SK-N-SH (cell line): Measurements from ENCODE around the gene WFDC10A. TPM values are rescaled to one million over a fixed set of nuclear protein-coding genes. Genes with fewer than 3 reads are reported as not detected.

ENCODE experiments used
- CTCF ChIA-PET: fragments of 300-600, 350-600 bp; formaldehyde crosslinking; extraction: SDS; loops from one replicate; lab custom pipeline; 2021; lab: Yijun Ruan, JAX
- POLR2A ChIA-PET: fragments of 350-600 bp; sonication (Branson Sonifier 250); formaldehyde crosslinking; extraction: SDS; loops from one replicate; lab custom pipeline; 2020; ENCODE audit warnings: antibody characterized with exemption, inconsistent platforms; lab: Yijun Ruan, JAX
- DNase-seq: peaks from one replicate; pipeline ENCODE4 v3.0.0; 2012
- H2AFZ ChIP-seq: fragments of 200-600 bp; sonication (generic); 2 replicates; pipeline ENCODE4 v1.8.1; 2016; ENCODE audit warnings: antibody characterized with exemption, mild to moderate bottlenecking, low read depth
- H3F3A ChIP-seq: fragments of 200-600 bp; sonication (generic); replicated peaks from 2 replicates; pipeline ENCODE3; 2016; ENCODE audit warnings: antibody characterized with exemption, mild to moderate bottlenecking; ENCODE audit not compliant: insufficient read depth
- H3K27ac ChIP-seq, 2 experiments: fragments of 200-500 bp in 1 of 2; fragments of 200-600 bp in 1 of 2; sonication (Bioruptor generic) in 1 of 2; sonication (generic), shearing (Covaris generic) in 1 of 2; 2 replicates each; pipeline versions ENCODE4 v1.5.1 to v1.6.1; 2014 to 2016; ENCODE audit warnings: low read depth in 2 of 2, inconsistent platforms in 1 of 2, low read length in 1 of 2, mild to moderate bottlenecking in 1 of 2, mixed read lengths in 1 of 2
- H3K27me3 ChIP-seq: fragments of 200-600 bp; sonication (generic), shearing (Covaris generic); 2 replicates; pipeline ENCODE4 v1.6.1; 2016; ENCODE audit warnings: mixed run types; ENCODE audit not compliant: insufficient read depth
- H3K36me3 ChIP-seq, 2 experiments: fragments of 200-500 bp in 1 of 2; fragments of 200-600 bp in 1 of 2; sonication (Bioruptor generic) in 1 of 2; sonication (generic) in 1 of 2; replicated peaks in 1 of 2; 2 replicates each; pipeline versions ENCODE3 to v1.5.1; 2014 to 2016; ENCODE audit warnings: low read length in 1 of 2, mild to moderate bottlenecking in 1 of 2; ENCODE audit not compliant: insufficient read depth in 2 of 2, control insufficient read depth in 1 of 2
- H3K4me1 ChIP-seq, 2 experiments: fragments of 200-500 bp in 1 of 2; fragments of 200-600 bp in 1 of 2; sonication (Bioruptor generic) in 1 of 2; sonication (generic), shearing (Covaris generic) in 1 of 2; 2 replicates each; pipeline versions ENCODE4 v1.5.1 to v1.6.1; 2014 to 2016; ENCODE audit warnings: low read depth in 1 of 2, low read length in 1 of 2, mixed run types in 1 of 2; ENCODE audit not compliant: insufficient read depth in 2 of 2, control insufficient read depth in 1 of 2
- H3K4me2 ChIP-seq: fragments of 200-600 bp; sonication (generic), shearing (Covaris generic); 2 replicates; pipeline ENCODE4 v1.6.1; 2017; ENCODE audit warnings: mixed run types
- H3K4me3 ChIP-seq, 2 experiments: fragments of 200-500 bp in 1 of 2; fragments of 200-600 bp in 1 of 2; sonication (Bioruptor generic) in 1 of 2; sonication (generic), shearing (Covaris generic) in 1 of 2; 2 replicates each; pipeline versions ENCODE4 v1.5.1 to v1.8.1; 2014 to 2016; ENCODE audit warnings: low read depth in 2 of 2, inconsistent platforms in 1 of 2, low read length in 1 of 2, mild to moderate bottlenecking in 1 of 2, mixed read lengths in 1 of 2, moderate library complexity in 1 of 2
- H3K79me2 ChIP-seq: fragments of 200-600 bp; sonication (generic); 2 replicates; pipeline ENCODE4 v1.8.1; 2017; ENCODE audit warnings: mild to moderate bottlenecking; ENCODE audit not compliant: insufficient read depth
- H3K9ac ChIP-seq: fragments of 200-600 bp; sonication (generic); 2 replicates; pipeline ENCODE4 v1.6.1; 2017; ENCODE audit warnings: mixed run types
- H3K9me2 ChIP-seq: fragments of 200-600 bp; sonication (generic); 2 replicates; pipeline ENCODE4 v1.6.1; 2017; ENCODE audit warnings: mixed run types
- H3K9me3 ChIP-seq: fragments of 200-600 bp; sonication (generic); 2 replicates; pipeline ENCODE4 v1.6.1; 2017; ENCODE audit warnings: mixed run types, mild to moderate bottlenecking, moderate library complexity
- H4K20me1 ChIP-seq: fragments of 200-600 bp; sonication (generic); 2 replicates; pipeline ENCODE4 v1.6.1; 2017; ENCODE audit warnings: mild to moderate bottlenecking, mixed run types; ENCODE audit not compliant: insufficient read depth
- CHD2 ChIP-seq: fragments of 150-350 bp; IDR thresholded peaks from 2 replicates; pipeline ENCODE4 v1.6.1; 2018; ENCODE audit warnings: low read length; ENCODE audit not compliant: partially characterized antibody
- CTCF ChIP-seq: fragments of 200-600 bp; sonication (generic); IDR thresholded peaks from 2 replicates; pipeline ENCODE4 v1.6.1; 2017; ENCODE audit warnings: antibody characterized with exemption, mild to moderate bottlenecking, moderate library complexity
- ELF1 ChIP-seq: IDR thresholded peaks from 2 replicates; pipeline ENCODE4 v1.4.0; 2012
- EP300 ChIP-seq, 2 experiments: IDR thresholded peaks; 2 replicates each; pipeline versions ENCODE4 v1.4.0 to v1.6.1; 2012; ENCODE audit warnings: borderline replicate concordance in 1 of 2, low read depth in 1 of 2, low read length in 1 of 2
- FOXJ3 ChIP-seq: sonication (generic); formaldehyde crosslinking; IDR thresholded peaks from 2 replicates; pipeline ENCODE4 v1.5.1; 2020; ENCODE audit warnings: mild to moderate bottlenecking, missing genetic modification reagents
- GATA2 ChIP-seq: sonication (generic); formaldehyde crosslinking; IDR thresholded peaks from 2 replicates; pipeline ENCODE4 v1.5.0; 2020; ENCODE audit warnings: mild to moderate bottlenecking, missing genetic modification reagents
- JUND ChIP-seq: IDR thresholded peaks from 2 replicates; pipeline ENCODE4 v1.4.0; 2012
- MXI1 ChIP-seq: IDR thresholded peaks from 2 replicates; pipeline ENCODE4 v1.6.1; 2012; ENCODE audit warnings: mild to moderate bottlenecking, low read depth, low read length, improper control_type of control experiment
- NFIC ChIP-seq: IDR thresholded peaks from 2 replicates; pipeline ENCODE4 v1.4.0; 2012; ENCODE audit warnings: borderline replicate concordance
- PBX3 ChIP-seq: IDR thresholded peaks from 2 replicates; pipeline ENCODE4; 2012
- POLR2AphosphoS5 ChIP-seq: IDR thresholded peaks from 2 replicates; pipeline ENCODE4 v1.6.1; 2012; ENCODE audit warnings: low read depth, low read length
- RAD21 ChIP-seq: IDR thresholded peaks from 2 replicates; pipeline ENCODE4 v1.6.1; 2012; ENCODE audit warnings: mild to moderate bottlenecking, low read length
- RCOR1 ChIP-seq: fragments of 150-350 bp; IDR thresholded peaks from 2 replicates; pipeline ENCODE4 v1.6.1; 2017; ENCODE audit warnings: antibody characterized with exemption, low read length
- RFX5 ChIP-seq: IDR thresholded peaks from 2 replicates; pipeline ENCODE4 v1.6.1; 2012; ENCODE audit warnings: mild to moderate bottlenecking, improper control_type of control experiment, low read length
- RXRA ChIP-seq: IDR thresholded peaks from 2 replicates; pipeline ENCODE4 v1.4.0; 2012; ENCODE audit warnings: low read depth, mild to moderate bottlenecking, borderline replicate concordance
- SIN3A ChIP-seq: IDR thresholded peaks from 2 replicates; pipeline ENCODE4 v1.6.1; 2012; ENCODE audit warnings: low read depth, mild to moderate bottlenecking, low read length, moderate library complexity, borderline replicate concordance
- TAF1 ChIP-seq: IDR thresholded peaks from 2 replicates; pipeline ENCODE4 v1.6.1; 2012; ENCODE audit warnings: low read depth, mild to moderate bottlenecking, low read length, moderate library complexity, borderline replicate concordance
- TEAD4 ChIP-seq: IDR thresholded peaks from 2 replicates; pipeline ENCODE4 v1.4.0; 2012; ENCODE audit warnings: mild to moderate bottlenecking, borderline replicate concordance; ENCODE audit not compliant: insufficient read depth
- YY1 ChIP-seq: IDR thresholded peaks from 2 replicates; pipeline ENCODE4 v1.4.0; 2012; ENCODE audit warnings: low read depth, mild to moderate bottlenecking
- ZBTB33 ChIP-seq: IDR thresholded peaks from 2 replicates; pipeline ENCODE4 v1.4.0; 2012; ENCODE audit warnings: low read depth, borderline replicate concordance
- WGBS: methylation state at CpG from one replicate; pipeline ENCODE4 v1.1.6; 2017; ENCODE audit warnings: low lambda C conversion rate; 5-methylcytosine and 5-hydroxymethylcytosine counted together
- polyA plus RNA-seq, 3 experiments: library from polyadenylated mRNA; depleted of rRNA; stranded (reverse); fragments of >200 nt; gene quantifications; 2 replicates each; pipeline ENCODE4 v1.2.3, GENCODE V29; 2012

WFDC10A gene
- polyA plus RNA-seq, 1 of the 3 experiments (the other 2 are of a cell fraction) = not detected

DNA sequence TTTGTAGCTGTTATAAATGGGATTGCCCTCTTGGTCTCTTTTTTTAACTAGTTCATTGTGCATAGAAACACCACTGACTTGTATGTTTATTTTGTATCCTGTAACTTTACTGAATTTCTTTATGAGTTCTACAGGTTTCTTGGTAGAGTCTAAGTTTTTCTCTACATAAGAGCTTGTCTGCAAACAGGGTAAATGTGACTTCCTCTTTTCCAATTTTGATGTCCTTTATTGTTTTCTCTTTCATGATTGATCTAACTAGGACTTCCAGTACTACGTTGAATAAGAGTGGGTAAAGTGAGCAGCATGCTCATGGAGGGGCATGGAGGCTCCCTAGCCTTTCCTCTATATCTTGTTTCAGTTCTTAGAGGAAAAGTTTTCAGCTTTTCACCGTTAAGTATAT is 3.0 kb upstream of the WFDC10A start (continued):
- TF ChIP-seq RAD21 (no peak), GATA2 (CRISPR knock-in tag) (no peak), NFIC (no peak), RCOR1 (no peak)
- TF ChIP-seq, all 33 proteins: peak for 0

DNA sequence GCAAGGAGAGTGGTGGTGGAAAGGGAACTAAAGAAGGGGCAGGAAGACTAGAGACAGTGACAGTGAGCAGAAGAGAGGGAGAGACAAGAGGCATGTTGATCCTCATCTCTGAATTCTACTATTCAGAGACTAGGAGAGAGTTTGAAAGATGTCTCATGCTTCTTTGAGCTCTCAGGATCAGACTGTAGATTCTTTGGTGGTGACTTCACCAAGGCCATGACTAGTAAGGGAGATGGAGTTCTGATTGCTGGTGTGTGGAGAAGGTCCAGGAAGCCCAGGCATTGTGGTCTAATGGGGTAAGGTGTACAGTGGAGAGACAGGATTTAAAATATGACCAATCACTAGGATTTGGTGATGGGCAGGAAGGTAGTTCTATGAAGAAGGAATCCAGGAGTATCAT is 832 bp downstream of the WFDC10A start:
- TF ChIP-seq MXI1 (no peak), CHD2 (no peak), SIN3A (no peak), JUND (no peak), CTCF (no peak), EP300 (IDR thresholded peaks at IDR 0.05; ENCODE audit: borderline replicate concordance in 1 of 2, low read depth in 1 of 2, low read length in 1 of 2) (no peak), FOXJ3 (CRISPR knock-in tag) (no peak), NFIC (no peak), RAD21 (no peak), RFX5 (no peak), RXRA (no peak), TEAD4 (no peak), GATA2 (CRISPR knock-in tag) (no peak)
- TF ChIP-seq, all 33 proteins: peak for 0
- Histone ChIP-seq H3K27ac (no peak overlapping the region), H3K4me2 (no peak overlapping the region), H3K4me1 (no peaks in the 10 kb centered on the region; a peak in 1 of 4 replicates), H3K36me3 (no peaks in the 10 kb centered on the region), H3K27me3 (no peaks in the 10 kb centered on the region), H3K4me3 (no peak overlapping the region), H3K9me2 (no peaks in the 10 kb centered on the region), H3K79me2 (no peaks in the 10 kb centered on the region), H3K9me3 (no peaks in the 10 kb centered on the region), H3F3A (no peaks in the 10 kb centered on the region), H4K20me1 (no peaks in the 10 kb centered on the region), H2AFZ (no peak overlapping the region), H3K9ac (no peak overlapping the region)
- DNase-seq = no peak
- POLR2A ChIA-PET = no interaction called here
- CTCF ChIA-PET = interaction anchor here (0.9 to 4.2 kb wide), 4 partner anchors 9 to 140 kb away, joined by 3 to 21 read pairs (median 4); no protein-coding TSS in a partner anchor

DNA sequence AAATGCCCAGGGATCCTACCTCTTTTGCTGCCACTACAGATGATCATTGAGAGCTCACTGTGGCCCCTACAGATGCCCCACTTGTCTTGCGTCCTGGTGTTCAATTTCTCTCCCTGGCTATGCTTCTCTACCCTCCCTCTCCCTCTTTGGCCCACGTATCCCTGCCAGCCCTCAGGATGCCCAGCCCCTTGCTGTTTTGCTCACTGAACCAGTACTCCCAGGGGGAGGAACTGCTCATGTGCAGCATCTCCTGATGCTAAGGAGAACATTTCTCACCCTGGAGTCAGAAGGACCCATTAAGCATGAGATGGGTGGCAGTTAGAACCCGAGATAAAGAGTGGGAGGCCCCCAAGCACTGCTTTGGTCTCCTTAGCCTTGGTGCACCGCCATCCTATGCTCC is 1.6 kb downstream of the WFDC10A start, which contains the start of gene WFDC9:
Gene WFDC9 (minus strand): TSS at position 101 of the 400 bp plus-strand sequence. CDS start 21,103 bp downstream, outside the sequence.
- Histone ChIP-seq H3K9me2 (no peaks in the 10 kb centered on the region), H3K27me3 (no peaks in the 10 kb centered on the region), H3K4me1 (no peaks in the 10 kb centered on the region; a peak in 1 of 4 replicates), H3K9me3 (no peaks in the 10 kb centered on the region), H3K27ac (no peak within 1 kb of the TSS), H2AFZ (no peak within 1 kb of the TSS), H3F3A (no peaks in the 10 kb centered on the region), H3K9ac (no peak within 1 kb of the TSS), H4K20me1 (no peaks in the 10 kb centered on the region), H3K4me3 (no peak within 1 kb of the TSS), H3K36me3 (no peaks in the 10 kb centered on the region), H3K79me2 (no peaks in the 10 kb centered on the region), H3K4me2 (no peak within 1 kb of the TSS)
- no peak for DNase-seq
- ChIA-PET CTCF (no interaction called here), POLR2A (no interaction called here)
- 0% methylated on average over 4 of the region's 4 CpGs for WGBS
- TF ChIP-seq POLR2AphosphoS5 (no peak), YY1 (no peak), ELF1 (no peak), TAF1 (no peak), FOXJ3 (CRISPR knock-in tag) (no peak), PBX3 (no peak), RCOR1 (no peak), ZBTB33 (no peak)
